A204.1 (cell line): ENCODE results near the gene COQ3.
"Not testable (repeated sequence)": the region's sequence is repeated elsewhere in the genome, so short reads cannot be mapped to it uniquely, and the experiment has no call there.

ENCODE experiments used
- FAIRE-seq: peaks from 2 replicates; lab custom pipeline; 2012; peaks lifted over from hg19 to GRCh38; lab: Jason Lieb, UNC

Gene COQ3

GRCh38 chr6:99384507-99384906, 9.5 kb downstream of the COQ3 start:
- FAIRE-seq = no peak

GRCh38 chr6:99378636-99379035, 15.4 kb downstream of the COQ3 start:
- no peak for FAIRE-seq

GRCh38 chr6:99369533-99369932, 24.5 kb downstream of the COQ3 start:
- no peak for FAIRE-seq

- no peak for FAIRE-seq
These were observed 27.1 kb downstream of the COQ3 start for GRCh38 chr6:99366852-99367251.

- FAIRE-seq = no peak
These were observed 30.0 kb downstream of the COQ3 start for GRCh38 chr6:99364026-99364425.

GRCh38 chr6:99362678-99363268, 31.2 kb downstream of the COQ3 start:
- no peak for FAIRE-seq

GRCh38 chr6:99359800-99360199, 34.2 kb downstream of the COQ3 start:
- FAIRE-seq = no peak

GRCh38 chr6:99356641-99357040, 37.4 kb downstream of the COQ3 start:
- FAIRE-seq = no peak

- no peak for FAIRE-seq
These were observed 39.0 kb downstream of the COQ3 start for GRCh38 chr6:99354983-99355382.

GRCh38 chr6:99353126-99353525, 40.9 kb downstream of the COQ3 start:
- FAIRE-seq = no peak

- FAIRE-seq = no peak
These were observed 43.4 kb downstream of the COQ3 start for GRCh38 chr6:99350573-99350972.

- no peak for FAIRE-seq
These were observed 44.5 kb downstream of the COQ3 start, which contains the start of gene FAXC for GRCh38 chr6:99349171-99350141. FAXC (minus strand) TSS chr6:99349674; CDS start chr6:99349372, 302 bp downstream.

- no peak for FAIRE-seq
These were observed 45.5 kb downstream of the COQ3 start for GRCh38 chr6:99348288-99349170.

- no peak for FAIRE-seq
These were observed 46.2 kb downstream of the COQ3 start for GRCh38 chr6:99347804-99348203.

GRCh38 chr6:99346595-99346994, 47.4 kb downstream of the COQ3 start:
- FAIRE-seq = no peak

- no peak for FAIRE-seq
These were observed 48.8 kb downstream of the COQ3 start for GRCh38 chr6:99345164-99345563.

GRCh38 chr6:99344289-99344688, 49.7 kb downstream of the COQ3 start:
- FAIRE-seq = no peak

- FAIRE-seq = no peak
These were observed 52.0 kb downstream of the COQ3 start for GRCh38 chr6:99341862-99342455.

GRCh38 chr6:99338188-99338587, 55.8 kb downstream of the COQ3 start:
- no peak for FAIRE-seq

GRCh38 chr6:99335298-99335697, 58.7 kb downstream of the COQ3 start:
- FAIRE-seq = not testable (repeated sequence)

GRCh38 chr6:99334526-99335127, 59.4 kb downstream of the COQ3 start:
- FAIRE-seq = peak; percentile 88

GRCh38 chr6:99333068-99333467, 60.9 kb downstream of the COQ3 start:
- no peak for FAIRE-seq
